HL-60 (cell line): ENCODE results near the gene LRBA.

Experiments used
- DNase-seq, 2 experiments: peaks; one replicate each; pipeline ENCODE4 v3.0.0-alpha.2; 2010 to 2020; ENCODE audit warnings: low read depth in 1 of 2, low spot score in 1 of 2
- H3K27ac ChIP-seq: fragments of 250-450 bp; sonication (Bioruptor Pico); replicated peaks from 2 replicates; pipeline ENCODE4 v1.5.1; 2020; ENCODE audit warnings: mild to moderate bottlenecking, moderate library complexity
- H3K27me3 ChIP-seq: fragments of 250-450 bp; sonication (Bioruptor Pico); 2 replicates; pipeline ENCODE4 v1.5.1; 2021; ENCODE audit warnings: mild to moderate bottlenecking, moderate library complexity; ENCODE audit not compliant: insufficient read depth, poor library complexity, severe bottlenecking
- H3K4me3 ChIP-seq: replicated peaks from 2 replicates; pipeline ENCODE4 v1.5.1; 2011; ENCODE audit warnings: mild to moderate bottlenecking, control low read depth, low read length; ENCODE audit not compliant: insufficient read depth
- CTCF ChIP-seq: IDR thresholded peaks from one replicate; pipeline ENCODE4 v1.5.1; 2011; ENCODE audit warnings: low read length, control low read depth, inconsistent platforms; ENCODE audit not compliant: insufficient read depth
- GABPA ChIP-seq: IDR thresholded peaks from 2 replicates; pipeline ENCODE4 v1.6.1; 2012; ENCODE audit warnings: low read depth
- POLR2AphosphoS5 ChIP-seq: IDR thresholded peaks from 2 replicates; pipeline ENCODE4 v1.6.1; 2012; ENCODE audit warnings: low read depth
- REST ChIP-seq: IDR thresholded peaks from 2 replicates; pipeline ENCODE4 v1.6.1; 2012; ENCODE audit warnings: low read depth; ENCODE audit not compliant: insufficient replicate concordance
- SPI1 ChIP-seq: IDR thresholded peaks from 2 replicates; pipeline ENCODE4 v1.6.1; 2012; ENCODE audit warnings: low read depth, mild to moderate bottlenecking, borderline replicate concordance

The LRBA gene

GRCh38 chr4:150259861-150260567 is 755.1 kb downstream of the LRBA start:
- H3K4me3 ChIP-seq = no peak overlapping the region
- no peaks in the 10 kb centered on the region for H3K27me3 ChIP-seq
- no peak overlapping the region for H3K27ac ChIP-seq
- TF ChIP-seq REST (no peak), SPI1 (no peak), CTCF (no peak), GABPA (no peak), POLR2AphosphoS5 (no peak)
- DNase-seq = no peak

GRCh38 chr4:150258569-150258968 is 756.5 kb downstream of the LRBA start:
- Histone ChIP-seq H3K27me3 (no peaks in the 10 kb centered on the region), H3K27ac (no peak overlapping the region), H3K4me3 (no peak overlapping the region)
- DNase-seq = no peak
- TF ChIP-seq REST = no peak
- no peak for TF ChIP-seq GABPA
- TF ChIP-seq POLR2AphosphoS5 = no peak
- no peak for TF ChIP-seq SPI1
- TF ChIP-seq CTCF = no peak

- peak in 1 of 2 experiments; percentile 39 for DNase-seq
- no peak for TF ChIP-seq POLR2AphosphoS5
- peak; percentile 25; the same call in 1 of the 2 replicates for TF ChIP-seq SPI1
- H3K27me3 ChIP-seq = no peaks in the 10 kb centered on the region
- H3K4me3 ChIP-seq = no peak overlapping the region
- H3K27ac ChIP-seq = no peak overlapping the region
These were observed 758.0 kb downstream of the LRBA start for GRCh38 chr4:150256841-150257730.

GRCh38 chr4:150256225-150256620 is 758.9 kb downstream of the LRBA start:
- H3K27me3 ChIP-seq = no peaks in the 10 kb centered on the region
- no peak for DNase-seq
- no peak for TF ChIP-seq SPI1
- no peak for TF ChIP-seq GABPA
- no peak for TF ChIP-seq CTCF
- no peak for TF ChIP-seq POLR2AphosphoS5
- no peak for TF ChIP-seq REST
- no peak overlapping the region for H3K27ac ChIP-seq
- H3K4me3 ChIP-seq = no peak overlapping the region
